AG04450 (cell line): ENCODE results near the gene ACTN4. TPM values are rescaled to one million over a fixed set of nuclear protein-coding genes. Genes with fewer than 3 reads are reported as not detected.

Source experiments
- CTCF ChIA-PET: fragments of 300-600, 350-600 bp; formaldehyde crosslinking; extraction: SDS; loops from one replicate; lab custom pipeline; 2022; ENCODE audit warnings: antibody characterized with exemption, inconsistent platforms; lab: Charles Lee
- POLR2A ChIA-PET: fragments of 350-600 bp; formaldehyde crosslinking; extraction: SDS; loops from one replicate; lab custom pipeline; 2021; ENCODE audit warnings: antibody characterized with exemption, inconsistent platforms; lab: Yijun Ruan, JAX
- DNase-seq: peaks from one replicate; pipeline ENCODE4 v3.0.0-alpha.2; 2011; ENCODE audit warnings: low read depth, low spot score
- H3K27ac ChIP-seq: one replicate; pipeline ENCODE4 v1.5.1; 2012; ENCODE audit warnings: low read depth, low read length, control low read depth
- H3K27me3 ChIP-seq: one replicate; pipeline ENCODE4 v1.6.0; 2012; ENCODE audit warnings: low read length; ENCODE audit not compliant: control insufficient read depth, insufficient read depth
- H3K4me3 ChIP-seq: 2 replicates; pipeline ENCODE4 v1.5.1; 2011; ENCODE audit warnings: mild to moderate bottlenecking, low read depth, low read length, control low read depth
- H3K9me3 ChIP-seq: 2 replicates; pipeline ENCODE4 v1.5.1; 2012; ENCODE audit warnings: low read length; ENCODE audit not compliant: control insufficient read depth, insufficient read depth
- polyA plus RNA-seq: library from polyadenylated mRNA; depleted of rRNA; stranded (reverse); fragments of >200 nt; gene quantifications from 2 replicates; pipeline ENCODE4 v1.2.3, GENCODE V29; 2011
- TF ChIP-seq, protein P1 (sequence below): IDR thresholded peaks from 2 replicates; pipeline ENCODE4 v1.5.1; 2011; ENCODE audit warnings: low read depth, low read length, control low read depth, inconsistent platforms

Gene ACTN4
- polyA plus RNA-seq, 1 experiment = 300 TPM

DNA sequence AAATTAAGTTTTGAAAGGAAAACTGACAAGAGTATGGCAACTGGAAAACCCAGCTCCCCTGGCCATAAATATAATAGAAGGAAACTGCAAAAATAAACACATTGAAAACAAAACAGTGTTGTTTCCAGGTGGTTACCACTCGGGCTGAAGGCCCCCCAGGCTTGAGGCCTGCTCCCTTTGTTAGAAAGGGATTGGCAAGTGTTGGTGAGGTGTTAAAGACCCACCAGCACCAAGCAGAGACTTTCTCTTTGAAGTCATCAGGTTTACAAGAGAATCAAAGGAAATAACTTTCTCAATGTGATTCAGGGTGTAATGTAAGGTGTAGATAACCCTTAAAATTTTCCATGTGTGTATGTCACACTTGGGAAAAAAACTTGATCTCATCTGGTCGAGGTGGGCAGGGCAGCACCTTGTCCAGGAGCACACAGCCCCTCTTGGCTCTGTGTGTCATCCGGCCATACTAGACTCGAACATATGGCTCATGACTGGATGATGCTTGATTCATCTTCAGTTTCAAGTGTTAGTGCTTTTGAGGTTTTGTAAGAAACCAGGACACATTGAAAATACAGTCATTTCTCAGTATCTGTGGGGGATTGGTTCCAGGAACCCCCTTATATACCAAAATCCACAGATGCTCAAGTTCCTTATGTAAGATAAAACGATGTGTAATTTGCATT is 7.8 kb downstream of the ACTN4 start:
- no peak for DNase-seq
- TF ChIP-seq, protein P1, sequence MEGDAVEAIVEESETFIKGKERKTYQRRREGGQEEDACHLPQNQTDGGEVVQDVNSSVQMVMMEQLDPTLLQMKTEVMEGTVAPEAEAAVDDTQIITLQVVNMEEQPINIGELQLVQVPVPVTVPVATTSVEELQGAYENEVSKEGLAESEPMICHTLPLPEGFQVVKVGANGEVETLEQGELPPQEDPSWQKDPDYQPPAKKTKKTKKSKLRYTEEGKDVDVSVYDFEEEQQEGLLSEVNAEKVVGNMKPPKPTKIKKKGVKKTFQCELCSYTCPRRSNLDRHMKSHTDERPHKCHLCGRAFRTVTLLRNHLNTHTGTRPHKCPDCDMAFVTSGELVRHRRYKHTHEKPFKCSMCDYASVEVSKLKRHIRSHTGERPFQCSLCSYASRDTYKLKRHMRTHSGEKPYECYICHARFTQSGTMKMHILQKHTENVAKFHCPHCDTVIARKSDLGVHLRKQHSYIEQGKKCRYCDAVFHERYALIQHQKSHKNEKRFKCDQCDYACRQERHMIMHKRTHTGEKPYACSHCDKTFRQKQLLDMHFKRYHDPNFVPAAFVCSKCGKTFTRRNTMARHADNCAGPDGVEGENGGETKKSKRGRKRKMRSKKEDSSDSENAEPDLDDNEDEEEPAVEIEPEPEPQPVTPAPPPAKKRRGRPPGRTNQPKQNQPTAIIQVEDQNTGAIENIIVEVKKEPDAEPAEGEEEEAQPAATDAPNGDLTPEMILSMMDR = no peak
- POLR2A ChIA-PET = interaction anchor here (0.9 to 1.0 kb wide), 2 partner anchors 9 to 28 kb away, joined by 4 to 6 read pairs; no protein-coding TSS in a partner anchor
- no peak overlapping the region for H3K4me3 ChIP-seq
- H3K9me3 ChIP-seq = no peaks in the 10 kb centered on the region
- peak overlapping the region; percentile 58 for H3K27ac ChIP-seq
- H3K27me3 ChIP-seq = no peaks in the 10 kb centered on the region
- CTCF ChIA-PET = no interaction called here

DNA sequence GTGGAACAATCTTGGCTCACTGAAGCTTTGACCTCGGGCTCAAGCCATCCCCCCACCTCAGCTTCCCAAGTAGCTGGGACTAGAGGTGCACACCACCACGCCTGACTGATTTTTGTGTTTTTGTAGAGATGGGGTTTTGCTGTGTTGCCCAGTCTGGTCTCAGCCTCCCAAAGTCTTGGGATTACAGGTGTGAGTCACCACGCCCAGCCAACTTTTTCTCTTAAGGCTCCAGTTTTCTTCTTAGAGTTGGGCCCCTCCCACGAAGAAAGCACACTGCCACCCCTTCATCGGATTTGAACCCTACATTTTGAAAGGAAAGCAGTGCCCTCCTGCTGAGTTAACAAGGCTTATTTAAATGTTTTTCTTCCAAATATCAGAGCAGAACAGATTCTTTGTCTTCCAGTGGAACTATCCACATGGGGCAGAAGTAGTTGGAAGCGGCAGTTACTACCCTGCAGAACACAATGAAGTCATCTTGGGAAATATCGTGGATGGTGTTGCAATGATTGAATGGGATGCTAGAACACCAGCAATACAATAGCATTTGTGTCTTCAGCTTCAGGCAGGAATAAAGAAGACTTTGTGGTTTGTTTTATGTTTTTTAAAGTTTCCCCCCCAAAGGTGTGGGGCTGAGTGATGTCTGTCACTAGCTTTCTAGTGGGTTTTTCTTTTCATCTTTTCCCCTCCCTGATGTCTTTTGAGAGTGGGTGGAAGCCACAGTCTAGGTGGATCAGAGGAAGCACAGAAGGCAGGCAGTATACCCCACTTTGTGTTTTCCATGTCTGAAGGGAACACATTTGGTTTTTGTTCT is 8.9 kb downstream of the ACTN4 start:
- ChIA-PET CTCF (no interaction called here), POLR2A (interaction anchor here (0.6 to 4.0 kb wide), 3 partner anchors 9 to 27 kb away, joined by 4 to 15 read pairs (median 6); partner anchors contain the start of gene ACTN4)
- H3K4me3 ChIP-seq = no peak overlapping the region
- no peak for DNase-seq
- H3K9me3 ChIP-seq = no peaks in the 10 kb centered on the region
- H3K27me3 ChIP-seq = no peaks in the 10 kb centered on the region
- TF ChIP-seq, protein P1 = no peak
- H3K27ac ChIP-seq = peak overlapping the region; percentile 53

DNA sequence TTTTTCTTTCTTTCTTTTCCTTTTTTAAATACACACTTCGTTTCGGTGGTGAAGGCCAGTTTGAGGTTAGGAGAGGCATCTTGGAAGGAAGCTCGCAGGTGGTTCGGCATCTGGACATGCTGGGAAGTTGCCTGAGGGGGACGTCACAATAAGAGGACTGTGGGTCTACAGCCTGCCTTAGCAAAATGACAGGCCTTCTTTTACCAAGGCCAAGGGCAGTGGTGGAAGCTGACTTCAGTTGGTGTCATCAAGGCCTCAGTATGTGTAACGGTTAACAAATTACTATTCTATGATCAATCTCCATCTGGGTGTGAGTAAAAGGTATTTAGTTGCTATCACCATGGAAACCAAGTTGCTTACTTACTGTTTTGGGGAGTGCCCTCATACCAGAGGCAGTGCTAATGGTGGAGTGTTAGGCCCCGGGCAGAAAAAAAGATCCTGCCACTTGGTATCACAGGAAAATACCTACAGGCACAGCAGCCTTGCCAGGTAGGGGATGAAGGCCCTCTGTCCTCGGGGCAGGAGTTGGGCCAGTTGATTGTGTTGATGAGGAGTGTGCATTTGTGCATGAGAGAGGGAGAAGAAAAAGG is 10.3 kb downstream of the ACTN4 start:
- H3K27ac ChIP-seq = peak overlapping the region; percentile 95
- ChIA-PET CTCF (interaction anchor here (1.4 kb wide), 1 partner anchor 21 kb away, joined by 4 read pairs; no protein-coding TSS in a partner anchor), POLR2A (interaction anchor here (0.7 to 4.0 kb wide), 3 partner anchors 10 to 241 kb away, joined by 3 to 15 read pairs (median 6); partner anchors contain the start of gene ACTN4)
- H3K27me3 ChIP-seq = no peaks in the 10 kb centered on the region
- H3K4me3 ChIP-seq = peak overlapping the region; percentile 27; the same call in 1 of the 2 replicates
- DNase-seq = no peak
- TF ChIP-seq, protein P1 = no peak
- no peaks in the 10 kb centered on the region for H3K9me3 ChIP-seq

DNA sequence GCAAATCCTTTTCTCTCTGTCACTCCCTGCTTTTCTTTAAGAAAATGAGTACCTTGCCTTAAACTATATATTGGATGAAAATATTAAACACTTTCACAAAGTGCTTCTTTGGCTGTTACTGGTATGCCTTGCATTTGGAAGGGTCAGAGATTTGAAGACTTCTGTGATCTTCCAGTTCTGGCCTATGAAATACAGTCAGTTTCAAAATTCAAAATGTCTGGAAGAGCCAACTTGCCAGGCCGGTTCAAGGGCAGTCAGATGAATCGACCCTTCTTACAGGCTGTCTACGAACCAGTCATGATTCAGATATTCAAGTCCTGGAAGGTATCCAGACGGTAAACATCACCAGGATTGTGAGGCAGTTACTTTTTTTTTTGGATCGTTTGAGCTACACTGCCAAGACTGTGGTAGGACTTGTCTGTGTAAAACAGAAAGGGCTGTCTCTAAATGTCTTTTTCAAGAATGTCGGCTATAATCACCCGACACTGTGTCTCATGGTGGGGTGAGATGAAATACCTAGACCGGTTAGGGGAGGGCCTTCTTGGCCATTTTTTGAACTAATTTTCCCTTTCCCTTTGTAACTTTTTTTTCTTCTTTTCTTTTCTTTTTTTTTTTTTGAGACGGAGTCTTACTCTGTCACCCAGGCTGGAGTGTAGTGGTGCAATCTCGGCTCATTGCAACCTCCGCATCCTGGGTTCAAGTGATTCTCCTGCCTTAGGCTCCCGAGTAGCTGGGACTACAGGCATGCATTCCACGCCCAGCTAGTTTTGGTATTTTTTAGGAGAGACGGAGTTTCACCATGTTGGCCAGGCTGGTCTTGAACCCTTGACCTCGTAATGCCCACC is 11.2 kb downstream of the ACTN4 start:
- peak; percentile 98 for DNase-seq
- no peaks in the 10 kb centered on the region for H3K27me3 ChIP-seq
- H3K27ac ChIP-seq = peak overlapping the region; percentile 95
- peak overlapping the region; percentile 42 for H3K4me3 ChIP-seq
- CTCF ChIA-PET = interaction anchor here (0.6 to 1.4 kb wide), 5 partner anchors 12 to 272 kb away, joined by 3 to 6 read pairs (median 4); partner anchors contain the start of genes MRPS12 and SARS2
- TF ChIP-seq, protein P1 = no peak
- H3K9me3 ChIP-seq = no peaks in the 10 kb centered on the region
- POLR2A ChIA-PET = interaction anchor here (0.6 to 4.0 kb wide), 10 partner anchors 8 to 537 kb away, joined by 3 to 15 read pairs (median 4); partner anchors contain the start of gene ACTN4
